ENCODE results near the gene BLVRA. TPM values are rescaled to one million over a fixed set of nuclear protein-coding genes. Genes with fewer than 3 reads are reported as not detected.
A peak's percentile ranks its signal among the peaks of the same experiment; 100 is the strongest.

The BLVRA gene
- total and polyA plus RNA-seq, 2 donors (not counting 1 experiment from before 2014, with no cell fraction given): 5.4 to 6.9 TPM

GRCh38 chr7:43729214-43729923 lies 29.1 kb upstream of the BLVRA start, which contains the start of gene COA1:
TSS of gene COA1 (minus strand) at chr7:43729523. CDS start at chr7:43648614, 80,909 bp downstream.
- Mint-ChIP-seq H3K9me3 (ENCODE audit: insufficient read depth) (no peaks in the 10 kb centered on the region), H3K4me3 (peak within 1 kb of the TSS; percentile 93), H3K27me3 (no peaks in the 10 kb centered on the region), H3K27ac (peak within 1 kb of the TSS; percentile 87), H3K4me1 (peaks cover 36% of the 10 kb centered on the region)
- Histone ChIP-seq H3K4me3 (ENCODE audit: control extremely low read depth in 1 of 5, extremely low read depth in 1 of 5, insufficient read depth in 1 of 5, low read depth in 2 of 5, low read length in 4 of 5) (peak within 1 kb of the TSS; percentile 73 to 88 (median 84)), H3K27me3 (replicated peaks in 1 of 4; ENCODE audit: control extremely low read depth in 1 of 4, control insufficient read depth in 3 of 4, insufficient read depth in 4 of 4, low read length in 3 of 4) (no peaks in the 10 kb centered on the region), H3K9ac (ENCODE audit: low read length) (peak within 1 kb of the TSS; percentile 79), H3K36me3 (replicated peaks in 1 of 2; ENCODE audit: control extremely low read depth in 1 of 2, control insufficient read depth in 1 of 2, extremely low read depth in 1 of 2, insufficient read depth in 2 of 2, low read length in 1 of 2) (no peaks in the 10 kb centered on the region), H2AFZ (ENCODE audit: insufficient read depth, low read depth, low read length, poor library complexity, severe bottlenecking) (peak within 1 kb of the TSS; percentile 95), H3K79me2 (ENCODE audit: control insufficient read depth, insufficient read depth, low read length) (peaks cover 58% of the 10 kb centered on the region), H4K20me1 (ENCODE audit: control insufficient read depth, insufficient read depth, low read length, poor library complexity, severe bottlenecking) (no peaks in the 10 kb centered on the region), H3K9me3 (ENCODE audit: control extremely low read depth in 1 of 3, control insufficient read depth in 2 of 3, insufficient read depth in 1 of 3, low read length in 2 of 3) (no peaks in the 10 kb centered on the region), H3K27ac (ENCODE audit: low read length in 2 of 2) (peak within 1 kb of the TSS; percentile 40 to 71), H3K4me1 (ENCODE audit: control insufficient read depth in 2 of 2, insufficient read depth in 2 of 2, low read length in 2 of 2) (peaks cover 12 to 13% of the 10 kb centered on the region in 2 donors), H3K4me2 (replicated peaks; ENCODE audit: low read depth, low read length, poor library complexity, severe bottlenecking) (peak within 1 kb of the TSS; percentile 73)
- ChIA-PET POLR2A (interaction anchor here (0.6 to 0.8 kb wide), 5 partner anchors 44 to 762 kb away, joined by 3 to 5 read pairs (median 4); no protein-coding TSS in a partner anchor), CTCF (interaction anchor here (0.5 to 3.5 kb wide), 11 partner anchors 30 to 788 kb away, joined by 3 to 38 read pairs (median 3); partner anchors contain the start of genes BLVRA and STK17A)
- WGBS (ENCODE audit: insufficient coverage): under 1% methylated on average over 62 of the region's 66 CpGs
- peak; percentile 92 for DNase-seq
- TF ChIP-seq, protein P1, sequence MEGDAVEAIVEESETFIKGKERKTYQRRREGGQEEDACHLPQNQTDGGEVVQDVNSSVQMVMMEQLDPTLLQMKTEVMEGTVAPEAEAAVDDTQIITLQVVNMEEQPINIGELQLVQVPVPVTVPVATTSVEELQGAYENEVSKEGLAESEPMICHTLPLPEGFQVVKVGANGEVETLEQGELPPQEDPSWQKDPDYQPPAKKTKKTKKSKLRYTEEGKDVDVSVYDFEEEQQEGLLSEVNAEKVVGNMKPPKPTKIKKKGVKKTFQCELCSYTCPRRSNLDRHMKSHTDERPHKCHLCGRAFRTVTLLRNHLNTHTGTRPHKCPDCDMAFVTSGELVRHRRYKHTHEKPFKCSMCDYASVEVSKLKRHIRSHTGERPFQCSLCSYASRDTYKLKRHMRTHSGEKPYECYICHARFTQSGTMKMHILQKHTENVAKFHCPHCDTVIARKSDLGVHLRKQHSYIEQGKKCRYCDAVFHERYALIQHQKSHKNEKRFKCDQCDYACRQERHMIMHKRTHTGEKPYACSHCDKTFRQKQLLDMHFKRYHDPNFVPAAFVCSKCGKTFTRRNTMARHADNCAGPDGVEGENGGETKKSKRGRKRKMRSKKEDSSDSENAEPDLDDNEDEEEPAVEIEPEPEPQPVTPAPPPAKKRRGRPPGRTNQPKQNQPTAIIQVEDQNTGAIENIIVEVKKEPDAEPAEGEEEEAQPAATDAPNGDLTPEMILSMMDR (IDR thresholded peaks at IDR 0.05): peak; percentile 22
- no peak for TF ChIP-seq EZH2 (IDR thresholded peaks at IDR 0.05; ENCODE audit: borderline replicate concordance, insufficient read depth, low read depth, low read length, poor library complexity, severe bottlenecking)
- peak; percentile 95 for ATAC-seq (ENCODE audit: low read depth)
- intact Hi-C loops (cut with micrococcal nuclease): loop anchor here (1.0 to 10.0 kb wide), 7 partner anchors 29 to 797 kb away; partner anchors contain the start of genes BLVRA, MRPL32, MRPS24 and PSMA2

Measured in B cell (primary cell).